WI38 (cell line): ENCODE results near the gene FLNA.

Experiments
- H3K4me3 ChIP-seq: 2 replicates; pipeline ENCODE4 v1.5.1; 2011; ENCODE audit warnings: low read depth, mild to moderate bottlenecking, control low read depth, low read length
- CTCF ChIP-seq: IDR thresholded peaks from 2 replicates; pipeline ENCODE4 v1.5.1; 2012; ENCODE audit warnings: low read depth, mild to moderate bottlenecking, control low read depth, low read length

Gene FLNA

DNA sequence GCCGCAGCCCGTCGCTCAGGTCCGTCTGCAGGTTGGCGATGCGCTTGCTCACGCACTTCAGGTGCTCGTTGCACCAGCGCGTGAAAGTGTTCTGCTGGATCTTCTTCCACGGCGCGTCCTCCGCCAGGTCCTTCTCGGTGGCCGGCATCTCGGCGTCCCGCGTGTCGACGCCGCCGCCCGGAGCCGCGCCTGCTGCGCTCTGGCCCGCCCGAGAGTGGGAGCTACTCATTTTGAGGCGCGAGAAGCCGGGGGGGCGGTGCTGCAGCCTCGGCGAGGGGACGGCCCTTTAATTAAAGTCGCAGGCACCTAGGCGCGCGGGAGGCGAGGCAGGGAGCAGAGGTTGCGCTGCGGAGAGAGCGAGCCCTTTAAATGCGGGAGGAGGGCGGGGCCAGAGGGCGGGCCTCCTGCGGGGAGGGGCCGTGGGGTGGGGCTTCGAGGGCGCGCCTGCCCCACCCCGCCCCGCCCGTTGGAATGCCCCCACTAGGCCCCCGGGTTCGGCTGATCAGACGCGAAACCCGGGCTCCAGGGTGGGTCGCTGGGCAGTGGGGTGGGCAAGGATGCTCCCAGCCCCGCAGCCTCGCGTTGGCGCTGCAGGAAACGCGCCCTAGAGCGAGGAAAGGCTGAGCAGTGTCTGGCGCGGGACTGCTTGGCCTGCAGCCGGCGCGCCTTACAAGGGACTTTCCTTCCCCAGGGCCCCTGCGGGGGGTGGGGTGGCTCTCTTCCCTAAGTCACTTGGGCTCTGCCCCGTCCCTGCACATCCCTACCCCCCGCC lies 3.2 kb downstream of the FLNA start:
- TF ChIP-seq CTCF, result no peak
- peak overlapping the region; percentile 82 for H3K4me3 ChIP-seq

GRCh38 chrX:154370300-154371016 lies 4.0 kb downstream of the FLNA start:
- peak overlapping the region; percentile 82 for H3K4me3 ChIP-seq
- TF ChIP-seq CTCF, result no peak

- TF ChIP-seq CTCF, result no peak
- peak overlapping the region; percentile 82 for H3K4me3 ChIP-seq
Observed at GRCh38 chrX:154369449-154370299, 4.8 kb downstream of the FLNA start.

GRCh38 chrX:154368630-154369448 lies 5.6 kb downstream of the FLNA start:
- no peak for TF ChIP-seq CTCF
- H3K4me3 ChIP-seq, result peak overlapping the region; percentile 82

- H3K4me3 ChIP-seq, result peak overlapping the region; percentile 82
Observed at GRCh38 chrX:154367474-154368308, 6.7 kb downstream of the FLNA start.

More at GRCh38 chrX:154367474-154368308, 6.7 kb downstream of the FLNA start:
- TF ChIP-seq CTCF, result no peak
